ENCODE measurements around the gene FCMR.

The FCMR gene

GRCh38 chr1:206868264-206868663 lies 53.5 kb downstream of the FCMR start:
- TF ChIP-seq GATA3 (IDR thresholded peaks at IDR 0.05; ENCODE audit: low read depth, low read length) (no peak), GATA2 (IDR thresholded peaks at IDR 0.05; ENCODE audit: low read depth, low read length) (no peak)

GRCh38 chr1:206867716-206868115 lies 54.0 kb downstream of the FCMR start:
- no peak for TF ChIP-seq GATA3 (IDR thresholded peaks at IDR 0.05; ENCODE audit: low read depth, low read length)
- TF ChIP-seq GATA2 (IDR thresholded peaks at IDR 0.05; ENCODE audit: low read depth, low read length), result no peak

- no peak for TF ChIP-seq GATA2 (IDR thresholded peaks at IDR 0.05; ENCODE audit: low read depth, low read length)
- TF ChIP-seq GATA3 (IDR thresholded peaks at IDR 0.05; ENCODE audit: low read depth, low read length), result no peak
These were observed 54.5 kb downstream of the FCMR start for GRCh38 chr1:206867239-206867638.

GRCh38 chr1:206866062-206866461 lies 55.7 kb downstream of the FCMR start:
- TF ChIP-seq GATA2 (IDR thresholded peaks at IDR 0.05; ENCODE audit: low read depth, low read length) (no peak), GATA3 (IDR thresholded peaks at IDR 0.05; ENCODE audit: low read depth, low read length) (no peak)

GRCh38 chr1:206864939-206865671 lies 56.6 kb downstream of the FCMR start, which contains the start of gene IL20:
IL20 (plus strand) TSS chr1:206865623; CDS start chr1:206865853, 230 bp downstream.
- TF ChIP-seq GATA2 (IDR thresholded peaks at IDR 0.05; ENCODE audit: low read depth, low read length), result no peak
- TF ChIP-seq GATA3 (IDR thresholded peaks at IDR 0.05; ENCODE audit: low read depth, low read length), result no peak

GRCh38 chr1:206863266-206863665 lies 58.5 kb downstream of the FCMR start:
- TF ChIP-seq GATA2 (IDR thresholded peaks at IDR 0.05; ENCODE audit: low read depth, low read length) (no peak), GATA3 (IDR thresholded peaks at IDR 0.05; ENCODE audit: low read depth, low read length) (no peak)

GRCh38 chr1:206860165-206860564 lies 61.6 kb downstream of the FCMR start:
- TF ChIP-seq GATA2 (IDR thresholded peaks at IDR 0.05; ENCODE audit: low read depth, low read length), result no peak
- no peak for TF ChIP-seq GATA3 (IDR thresholded peaks at IDR 0.05; ENCODE audit: low read depth, low read length)

GRCh38 chr1:206859082-206859521 lies 62.6 kb downstream of the FCMR start:
- no peak for TF ChIP-seq GATA3 (IDR thresholded peaks at IDR 0.05; ENCODE audit: low read depth, low read length)
- no peak for TF ChIP-seq GATA2 (IDR thresholded peaks at IDR 0.05; ENCODE audit: low read depth, low read length)

- TF ChIP-seq GATA3 (IDR thresholded peaks at IDR 0.05; ENCODE audit: low read depth, low read length), result no peak
- no peak for TF ChIP-seq GATA2 (IDR thresholded peaks at IDR 0.05; ENCODE audit: low read depth, low read length)
These were observed 64.9 kb downstream of the FCMR start for GRCh38 chr1:206856674-206857464.

GRCh38 chr1:206855859-206856258 lies 65.9 kb downstream of the FCMR start:
- TF ChIP-seq GATA3 (IDR thresholded peaks at IDR 0.05; ENCODE audit: low read depth, low read length) (no peak), GATA2 (IDR thresholded peaks at IDR 0.05; ENCODE audit: low read depth, low read length) (no peak)

- TF ChIP-seq GATA3 (IDR thresholded peaks at IDR 0.05; ENCODE audit: low read depth, low read length) (no peak), GATA2 (IDR thresholded peaks at IDR 0.05; ENCODE audit: low read depth, low read length) (no peak)
These were observed 67.2 kb downstream of the FCMR start for GRCh38 chr1:206854401-206855129.

All from SH-SY5Y (cell line).